ENCODE data around the gene GFOD1. TPM values are rescaled to one million over a fixed set of nuclear protein-coding genes. Genes with fewer than 3 reads are reported as not detected.

The GFOD1 gene
- total RNA-seq, 4 donors from 2014 or later, result 21.8 to 49.4 (median 31.1) TPM

DNA sequence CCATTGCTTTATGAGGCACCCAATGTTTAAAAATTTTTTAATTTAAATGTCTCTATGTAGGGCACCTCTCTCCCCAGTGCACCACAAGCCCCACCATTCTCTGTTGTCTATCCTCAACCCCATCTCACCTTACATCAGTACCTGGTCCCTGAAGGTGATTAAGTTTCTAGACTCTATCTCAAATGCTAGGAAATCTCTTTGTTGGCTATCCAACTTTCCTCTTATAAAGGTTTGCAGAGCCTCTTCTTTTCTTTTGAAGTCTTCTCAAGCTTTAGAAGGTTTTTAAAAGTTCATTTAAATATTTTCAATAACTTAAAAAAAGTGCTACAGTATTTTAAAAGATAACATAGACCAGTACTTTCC lies 82.5 kb downstream of the GFOD1 start:
- Histone ChIP-seq H3K4me1 (peaks cover 0 to 59% (median 38%) of the 10 kb centered on the region in 4 donors), H3K9me3 (no peaks in the 10 kb centered on the region), H3K4me3 (no peak overlapping the region), H3K27me3 (no peaks in the 10 kb centered on the region), H3K27ac (peak overlapping the region in 2 of 4 donors; percentile 77 to 89), H3K36me3 (no peaks in the 10 kb centered on the region)
- no peak for DNase-seq (ENCODE audit: low spot score in 2 of 2)
- TF ChIP-seq POLR2A (IDR thresholded peaks at IDR 0.05) (no peak), EP300 (IDR thresholded peaks at IDR 0.05) (no peak)
- TF ChIP-seq, protein P1, sequence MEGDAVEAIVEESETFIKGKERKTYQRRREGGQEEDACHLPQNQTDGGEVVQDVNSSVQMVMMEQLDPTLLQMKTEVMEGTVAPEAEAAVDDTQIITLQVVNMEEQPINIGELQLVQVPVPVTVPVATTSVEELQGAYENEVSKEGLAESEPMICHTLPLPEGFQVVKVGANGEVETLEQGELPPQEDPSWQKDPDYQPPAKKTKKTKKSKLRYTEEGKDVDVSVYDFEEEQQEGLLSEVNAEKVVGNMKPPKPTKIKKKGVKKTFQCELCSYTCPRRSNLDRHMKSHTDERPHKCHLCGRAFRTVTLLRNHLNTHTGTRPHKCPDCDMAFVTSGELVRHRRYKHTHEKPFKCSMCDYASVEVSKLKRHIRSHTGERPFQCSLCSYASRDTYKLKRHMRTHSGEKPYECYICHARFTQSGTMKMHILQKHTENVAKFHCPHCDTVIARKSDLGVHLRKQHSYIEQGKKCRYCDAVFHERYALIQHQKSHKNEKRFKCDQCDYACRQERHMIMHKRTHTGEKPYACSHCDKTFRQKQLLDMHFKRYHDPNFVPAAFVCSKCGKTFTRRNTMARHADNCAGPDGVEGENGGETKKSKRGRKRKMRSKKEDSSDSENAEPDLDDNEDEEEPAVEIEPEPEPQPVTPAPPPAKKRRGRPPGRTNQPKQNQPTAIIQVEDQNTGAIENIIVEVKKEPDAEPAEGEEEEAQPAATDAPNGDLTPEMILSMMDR (IDR thresholded peaks at IDR 0.05), result no peak

DNA sequence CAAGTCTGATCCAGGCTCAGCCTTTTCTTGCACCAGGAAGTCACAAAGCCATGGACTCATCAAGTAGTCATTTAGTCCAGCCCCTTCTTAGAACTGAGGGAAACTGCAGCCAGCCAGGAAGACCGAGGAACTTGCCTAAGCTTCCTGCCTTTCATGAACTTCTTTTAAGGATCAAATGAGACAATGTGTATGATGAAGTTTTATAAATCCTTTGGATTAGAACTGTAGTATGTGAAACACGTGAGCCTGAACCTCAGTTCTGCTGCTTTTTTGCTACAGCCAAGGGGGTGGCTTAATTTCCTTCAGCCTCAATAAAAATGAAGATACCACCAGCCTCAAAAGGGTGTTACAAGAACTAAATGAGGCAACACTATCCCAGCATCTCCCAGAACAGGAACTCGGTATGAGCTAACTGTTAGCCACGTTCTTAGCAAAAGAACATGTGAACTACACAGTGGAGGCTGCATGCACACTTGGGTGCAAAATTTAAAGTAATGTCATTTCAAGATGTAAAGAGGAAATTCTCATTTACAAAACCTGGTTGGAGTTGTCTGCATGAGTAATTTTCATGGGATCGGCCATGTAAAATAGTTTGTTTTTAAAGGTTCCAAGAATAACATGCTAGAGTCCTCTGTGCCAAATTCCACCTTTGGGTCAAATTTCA lies 83.0 kb downstream of the GFOD1 start:
- whole genome bisulfite sequencing, 2 donors, result 43 to 52% methylated on average over 5 of the region's 5 CpGs

DNA sequence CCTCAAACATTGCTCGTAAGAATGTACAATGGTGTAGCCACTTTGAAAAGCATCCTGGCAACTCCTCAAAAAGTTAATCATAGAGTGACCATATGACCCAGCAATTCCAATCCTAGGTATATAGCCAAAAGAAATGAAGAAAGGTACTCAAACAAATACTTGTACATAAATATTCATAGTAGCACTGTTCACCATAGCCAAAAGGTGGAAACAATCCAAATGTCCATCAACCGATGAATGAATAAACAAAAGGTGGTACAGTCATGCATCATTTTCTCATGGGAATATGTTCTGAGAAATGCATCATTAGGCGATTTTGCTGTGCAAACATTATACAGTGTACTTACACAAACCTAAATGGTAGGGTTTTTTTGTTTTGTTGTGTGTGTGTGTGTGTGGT lies 84.7 kb downstream of the GFOD1 start:
- H3K36me3 ChIP-seq, result no peaks in the 10 kb centered on the region
- H3K4me1 ChIP-seq, result peaks cover 0 to 49% (median 29%) of the 10 kb centered on the region in 4 donors
- H3K4me3 ChIP-seq, result no peak overlapping the region
- no peaks in the 10 kb centered on the region for H3K27me3 ChIP-seq
- no peaks in the 10 kb centered on the region for H3K9me3 ChIP-seq
- TF ChIP-seq EP300 (IDR thresholded peaks at IDR 0.05), result no peak
- 87 to 92% methylated on average over 3 of the region's 3 CpGs for whole genome bisulfite sequencing, 2 donors
- DNase-seq (ENCODE audit: low spot score in 2 of 2), result no peak
- H3K27ac ChIP-seq, result no peak overlapping the region

More for the DNA sequence above, 83.0 kb downstream of the GFOD1 start:
- no peak for TF ChIP-seq POLR2A (IDR thresholded peaks at IDR 0.05)
- TF ChIP-seq EP300 (IDR thresholded peaks at IDR 0.05), result no peak
- TF ChIP-seq, protein P1 (IDR thresholded peaks at IDR 0.05), result no peak
- no peak for DNase-seq (ENCODE audit: low spot score in 2 of 2)
- H3K4me1 ChIP-seq, result peaks cover 0 to 56% (median 38%) of the 10 kb centered on the region in 4 donors
- H3K27me3 ChIP-seq, result no peaks in the 10 kb centered on the region
- no peak overlapping the region for H3K4me3 ChIP-seq
- no peaks in the 10 kb centered on the region for H3K9me3 ChIP-seq
- no peaks in the 10 kb centered on the region for H3K36me3 ChIP-seq
- peak overlapping the region in 2 of 4 donors; percentile 77 to 89 for H3K27ac ChIP-seq

DNA sequence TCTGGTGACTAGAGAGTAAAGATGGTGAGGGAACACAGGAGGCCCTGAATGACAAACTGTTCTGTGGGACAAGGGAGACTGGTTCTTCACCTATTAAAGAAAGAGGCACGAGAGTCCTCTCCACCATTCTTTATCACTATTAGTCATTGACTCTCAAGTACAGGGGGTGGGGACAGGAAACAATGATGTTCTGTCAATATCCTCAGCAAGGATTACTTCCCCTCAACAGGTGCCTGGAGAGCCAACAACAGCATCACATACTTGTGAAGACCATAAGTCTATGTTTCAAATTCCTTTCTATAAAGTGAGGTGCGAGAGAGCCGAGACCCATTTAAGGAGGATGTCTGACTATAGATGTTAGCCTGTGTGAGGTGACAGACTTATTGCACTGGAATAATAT lies 86.6 kb downstream of the GFOD1 start:
- Histone ChIP-seq H3K4me3 (no peak overlapping the region), H3K4me1 (peaks cover 0 to 47% (median 17%) of the 10 kb centered on the region in 4 donors), H3K27ac (no peak overlapping the region), H3K9me3 (no peaks in the 10 kb centered on the region), H3K36me3 (no peaks in the 10 kb centered on the region), H3K27me3 (no peaks in the 10 kb centered on the region)
- DNase-seq (ENCODE audit: low spot score in 2 of 2), result no peak
- TF ChIP-seq EP300 (IDR thresholded peaks at IDR 0.05) (no peak), POLR2A (IDR thresholded peaks at IDR 0.05) (no peak)
- TF ChIP-seq, protein P1 (IDR thresholded peaks at IDR 0.05), result no peak
- 84 to 92% methylated on average over 3 of the region's 3 CpGs for WGBS, 2 donors

DNA sequence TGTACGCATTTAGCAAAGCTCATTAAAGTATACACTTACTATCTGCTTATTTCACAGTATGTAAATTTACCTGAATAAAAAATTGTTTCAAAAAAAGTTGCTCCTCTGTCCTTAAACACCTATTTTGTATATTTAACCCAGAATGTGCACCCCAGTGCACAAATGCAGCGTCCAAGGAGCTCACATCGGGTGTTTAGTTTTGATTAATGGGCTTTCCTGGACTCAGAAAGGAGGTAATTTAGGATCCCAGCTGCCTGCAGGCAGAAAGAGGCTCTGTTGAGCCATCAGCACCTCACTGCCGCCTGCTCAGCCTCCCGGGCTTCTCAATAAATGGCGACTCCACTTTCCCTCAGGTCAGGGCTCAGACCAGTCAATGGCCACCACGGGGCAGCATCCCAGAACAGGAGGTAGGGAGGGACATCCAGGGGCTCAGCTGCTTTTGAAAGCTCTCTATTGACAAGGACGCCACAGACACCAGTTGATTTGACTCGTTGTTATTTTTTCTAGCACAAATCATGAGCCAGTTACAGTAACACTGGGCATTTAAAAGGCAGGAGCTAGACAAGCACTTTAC lies 88.9 kb downstream of the GFOD1 start:
- TF ChIP-seq, protein P1 (IDR thresholded peaks at IDR 0.05), result no peak
- no peak for TF ChIP-seq EP300 (IDR thresholded peaks at IDR 0.05)
- Histone ChIP-seq H3K36me3 (no peaks in the 10 kb centered on the region), H3K4me1 (peaks cover 0 to 35% (median 12%) of the 10 kb centered on the region in 4 donors), H3K27ac (no peak overlapping the region), H3K4me3 (no peak overlapping the region), H3K27me3 (no peaks in the 10 kb centered on the region), H3K9me3 (no peaks in the 10 kb centered on the region)
- no peak for DNase-seq (ENCODE audit: low spot score in 2 of 2)
- WGBS, 2 donors, result 58 to 67% methylated on average over 9 of the region's 9 CpGs
